Tibial nerve (tissue), 4 donors: ENCODE results near the gene CMBL. TPM values are rescaled to one million over a fixed set of nuclear protein-coding genes. Genes with fewer than 3 reads are reported as not detected.

Experiments used
- DNase-seq, 2 donors: peaks; one replicate each; pipeline ENCODE4 v3.0.0-alpha.2; 2019; ENCODE audit warnings: low spot score in 2 of 2
- H3K27ac ChIP-seq, 4 donors: fragments of 200-600 bp; sonication (generic) in 3 of 4; one replicate each; pipeline ENCODE4 v1.5.1; 2017 to 2019; ENCODE audit warnings: mild to moderate bottlenecking in 1 of 4
- H3K27me3 ChIP-seq, 2 donors: fragments of 200-600 bp; sonication (generic) in 1 of 2; one replicate each; pipeline versions ENCODE4 v1.5.1 to v1.6.0; 2017 to 2019
- H3K36me3 ChIP-seq, 3 donors: fragments of 200-600 bp; sonication (generic); one replicate each; pipeline ENCODE4 v1.5.1; 2018 to 2019
- H3K4me1 ChIP-seq, 4 donors: fragments of 200-600 bp; sonication (generic) in 3 of 4; one replicate each; pipeline ENCODE4 v1.5.1; 2017 to 2019
- H3K4me3 ChIP-seq, 4 donors: fragments of 200-600 bp; sonication (generic) in 3 of 4; one replicate each; pipeline ENCODE4 v1.5.1; 2017 to 2019; ENCODE audit warnings: mild to moderate bottlenecking in 1 of 4, moderate library complexity in 1 of 4
- H3K9me3 ChIP-seq, 4 donors: fragments of 200-600 bp; sonication (generic) in 3 of 4; one replicate each; pipeline ENCODE4 v1.5.1; 2017 to 2019
- EP300 ChIP-seq, 2 donors: sonication (generic); formaldehyde crosslinking; IDR thresholded peaks; one replicate each; pipeline ENCODE4 v1.6.1; 2017; ENCODE audit warnings: antibody characterized with exemption in 2 of 2, mild to moderate bottlenecking in 1 of 2
- POLR2A ChIP-seq, 2 donors: fragments of 450-650 bp; IDR thresholded peaks; one replicate each; pipeline ENCODE4 v1.6.1; 2017; ENCODE audit warnings: antibody characterized with exemption in 2 of 2, mild to moderate bottlenecking in 2 of 2, moderate library complexity in 2 of 2
- WGBS, 2 donors: methylation state at CpG; one replicate each; pipeline ENCODE4 v1.1.5; 2018; 5-methylcytosine and 5-hydroxymethylcytosine counted together
- total RNA-seq, 4 donors: library from RNA; depleted of rRNA; stranded (reverse); fragments of >200 nt; gene quantifications; one replicate each; pipeline ENCODE4 v1.1.0, GENCODE V29; 2016
- TF ChIP-seq, protein P1 (sequence below), 5 experiments: fragments of 200-600 bp in 3 of 5; fragments of 450-650 bp in 2 of 5; sonication (generic) in 3 of 5; IDR thresholded peaks; one replicate each; pipeline ENCODE4 v1.5.1; 2016 to 2019; ENCODE audit warnings: antibody characterized with exemption in 5 of 5, mild to moderate bottlenecking in 3 of 5, moderate library complexity in 2 of 5

Gene CMBL
- total RNA-seq, 4 donors from 2014 or later: 5.7 to 7.4 (median 6.6) TPM

DNA sequence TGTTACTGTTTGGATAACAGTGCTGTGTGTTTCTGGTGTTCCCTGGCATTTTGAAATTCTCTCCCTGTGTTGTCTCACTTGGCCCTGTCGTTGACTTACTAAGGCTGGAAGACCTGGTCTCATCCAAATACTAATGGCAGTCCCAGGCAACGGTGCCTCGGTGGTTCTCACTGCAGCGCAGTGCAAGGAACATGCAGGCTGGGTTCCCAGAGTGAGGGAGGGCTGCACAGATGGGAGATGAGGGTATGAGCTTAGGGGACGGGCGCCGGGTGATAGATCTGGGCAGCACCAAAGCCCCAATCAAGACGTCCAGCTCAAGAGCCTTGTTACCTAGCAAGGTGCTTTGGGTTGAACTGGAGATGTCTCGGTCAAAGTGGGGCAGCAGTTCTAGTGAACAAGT lies 46.6 kb downstream of the CMBL start:
- no peaks in the 10 kb centered on the region for H3K4me1 ChIP-seq
- no peak for DNase-seq
- no peaks in the 10 kb centered on the region for H3K9me3 ChIP-seq
- TF ChIP-seq, protein P1, sequence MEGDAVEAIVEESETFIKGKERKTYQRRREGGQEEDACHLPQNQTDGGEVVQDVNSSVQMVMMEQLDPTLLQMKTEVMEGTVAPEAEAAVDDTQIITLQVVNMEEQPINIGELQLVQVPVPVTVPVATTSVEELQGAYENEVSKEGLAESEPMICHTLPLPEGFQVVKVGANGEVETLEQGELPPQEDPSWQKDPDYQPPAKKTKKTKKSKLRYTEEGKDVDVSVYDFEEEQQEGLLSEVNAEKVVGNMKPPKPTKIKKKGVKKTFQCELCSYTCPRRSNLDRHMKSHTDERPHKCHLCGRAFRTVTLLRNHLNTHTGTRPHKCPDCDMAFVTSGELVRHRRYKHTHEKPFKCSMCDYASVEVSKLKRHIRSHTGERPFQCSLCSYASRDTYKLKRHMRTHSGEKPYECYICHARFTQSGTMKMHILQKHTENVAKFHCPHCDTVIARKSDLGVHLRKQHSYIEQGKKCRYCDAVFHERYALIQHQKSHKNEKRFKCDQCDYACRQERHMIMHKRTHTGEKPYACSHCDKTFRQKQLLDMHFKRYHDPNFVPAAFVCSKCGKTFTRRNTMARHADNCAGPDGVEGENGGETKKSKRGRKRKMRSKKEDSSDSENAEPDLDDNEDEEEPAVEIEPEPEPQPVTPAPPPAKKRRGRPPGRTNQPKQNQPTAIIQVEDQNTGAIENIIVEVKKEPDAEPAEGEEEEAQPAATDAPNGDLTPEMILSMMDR (IDR thresholded peaks at IDR 0.05): no peak
- TF ChIP-seq POLR2A (IDR thresholded peaks at IDR 0.05): no peak
- no peak for TF ChIP-seq EP300 (IDR thresholded peaks at IDR 0.05)
- no peaks in the 10 kb centered on the region for H3K27me3 ChIP-seq
- peaks cover 0 to 98% (median 41%) of the 10 kb centered on the region in 3 donors for H3K36me3 ChIP-seq
- no peak overlapping the region for H3K4me3 ChIP-seq
- WGBS, 2 donors: 85% methylated on average over 9 of the region's 9 CpGs
- H3K27ac ChIP-seq: no peak overlapping the region

DNA sequence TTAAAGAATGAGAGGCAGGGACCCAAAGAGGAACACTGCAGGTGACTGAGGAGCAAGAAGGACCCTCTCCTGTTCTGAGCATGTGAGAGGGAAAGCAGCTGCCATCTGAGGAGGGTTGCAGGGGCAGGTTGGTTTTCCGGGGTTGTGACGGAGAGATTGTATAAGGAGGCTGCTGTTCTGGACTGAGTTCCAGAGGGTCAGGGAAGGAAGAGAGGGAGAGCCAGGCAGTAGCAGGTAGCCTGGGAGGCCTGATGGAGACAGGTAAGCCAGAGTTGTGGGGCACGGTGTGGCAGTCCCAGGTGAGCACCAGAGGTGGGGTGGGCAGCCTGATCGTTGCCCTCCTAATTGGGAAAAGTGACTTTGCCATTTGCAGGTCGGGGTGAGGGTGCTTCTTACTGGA lies 47.8 kb downstream of the CMBL start:
- H3K9me3 ChIP-seq: no peaks in the 10 kb centered on the region
- no peak overlapping the region for H3K4me3 ChIP-seq
- no peak for DNase-seq
- TF ChIP-seq POLR2A (IDR thresholded peaks at IDR 0.05) (no peak), EP300 (IDR thresholded peaks at IDR 0.05) (no peak)
- TF ChIP-seq, protein P1 (IDR thresholded peaks at IDR 0.05): no peak
- 91 to 94% methylated on average over 5 of the region's 5 CpGs for WGBS, 2 donors
- no peaks in the 10 kb centered on the region for H3K27me3 ChIP-seq
- H3K27ac ChIP-seq: no peak overlapping the region
- no peaks in the 10 kb centered on the region for H3K4me1 ChIP-seq
- H3K36me3 ChIP-seq: peaks cover 0 to 100% (median 50%) of the 10 kb centered on the region in 3 donors

DNA sequence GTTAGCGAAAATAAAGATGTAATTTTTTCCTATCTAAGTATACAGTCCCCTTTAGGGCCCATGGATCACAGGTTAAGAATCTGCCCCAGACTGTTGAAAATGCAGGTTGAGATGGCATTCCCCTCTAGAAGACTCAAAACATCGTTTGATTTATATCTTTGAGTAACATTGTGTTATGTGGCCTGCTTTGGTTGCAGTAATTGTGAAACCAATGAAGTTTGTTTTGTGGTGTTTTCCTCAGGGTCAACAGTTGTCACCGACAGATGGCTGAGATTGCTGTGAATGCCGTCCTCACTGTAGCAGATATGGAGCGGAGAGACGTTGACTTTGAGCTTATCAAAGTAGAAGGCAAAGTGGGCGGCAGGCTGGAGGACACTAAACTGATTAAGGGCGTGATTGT lies 49.8 kb downstream of the CMBL start:
- no peak overlapping the region for H3K4me3 ChIP-seq
- TF ChIP-seq, protein P1 (IDR thresholded peaks at IDR 0.05): no peak
- TF ChIP-seq EP300 (IDR thresholded peaks at IDR 0.05): no peak
- TF ChIP-seq POLR2A (IDR thresholded peaks at IDR 0.05): no peak

DNA sequence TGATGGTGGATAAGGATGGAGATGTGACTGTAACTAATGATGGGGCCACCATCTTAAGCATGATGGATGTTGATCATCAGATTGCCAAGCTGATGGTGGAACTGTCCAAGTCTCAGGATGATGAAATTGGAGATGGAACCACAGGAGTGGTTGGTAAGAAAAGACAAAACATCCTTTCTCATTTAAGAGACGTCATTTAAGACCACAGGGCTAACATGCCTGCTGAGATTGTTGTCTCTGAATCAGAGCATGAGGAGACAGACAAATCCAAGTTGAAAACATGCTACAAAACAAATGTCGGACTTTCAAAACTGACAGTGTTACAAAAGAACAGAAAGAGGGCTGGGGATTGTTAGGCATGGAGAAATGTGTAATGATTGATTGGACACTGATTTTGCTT lies 53.0 kb downstream of the CMBL start:
- TF ChIP-seq POLR2A (IDR thresholded peaks at IDR 0.05) (no peak), EP300 (IDR thresholded peaks at IDR 0.05) (no peak)
- TF ChIP-seq, protein P1 (IDR thresholded peaks at IDR 0.05): no peak
- DNase-seq: no peak
- Histone ChIP-seq H3K27ac (no peak overlapping the region), H3K9me3 (no peaks in the 10 kb centered on the region), H3K4me1 (peaks cover 0 to 33% (median 11%) of the 10 kb centered on the region in 4 donors), H3K36me3 (peaks cover 0 to 60% (median 30%) of the 10 kb centered on the region in 3 donors), H3K27me3 (no peaks in the 10 kb centered on the region), H3K4me3 (no peak overlapping the region)
- WGBS, 2 donors: 24 to 66% methylated on average over 2 of the region's 2 CpGs

More for the DNA sequence above, 49.8 kb downstream of the CMBL start:
- no peak for DNase-seq
- Histone ChIP-seq H3K27ac (no peak overlapping the region), H3K4me1 (peaks cover 0 to 12% (median 1%) of the 10 kb centered on the region in 4 donors), H3K9me3 (no peaks in the 10 kb centered on the region), H3K36me3 (peaks cover 0 to 91% (median 46%) of the 10 kb centered on the region in 3 donors), H3K27me3 (no peaks in the 10 kb centered on the region)
- 74 to 86% methylated on average over 8 of the region's 8 CpGs for WGBS, 2 donors

DNA sequence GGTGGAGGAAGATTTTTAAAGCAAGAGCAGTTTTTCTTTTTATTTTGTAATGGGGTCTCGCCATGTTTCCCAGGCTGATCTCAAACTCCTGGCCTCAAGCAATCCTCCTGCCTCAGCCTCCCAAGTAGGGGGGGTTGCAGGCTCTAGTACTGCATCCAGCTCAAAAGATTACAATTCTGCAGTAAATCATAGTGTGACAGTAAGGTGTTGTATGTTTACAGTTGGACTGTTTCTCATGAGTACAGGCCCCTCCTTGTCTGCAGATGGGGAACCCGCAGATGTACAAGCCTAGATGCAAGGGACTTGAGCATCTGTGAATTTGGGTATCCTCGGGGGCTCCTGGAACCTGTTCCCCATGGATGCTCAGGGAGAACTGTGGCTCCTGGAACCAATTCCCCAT lies 54.3 kb downstream of the CMBL start:
- peaks cover 0 to 47% (median 17%) of the 10 kb centered on the region in 3 donors for H3K36me3 ChIP-seq
- no peak for DNase-seq
- no peak overlapping the region for H3K27ac ChIP-seq
- TF ChIP-seq POLR2A (IDR thresholded peaks at IDR 0.05) (no peak), EP300 (IDR thresholded peaks at IDR 0.05) (no peak)
- TF ChIP-seq, protein P1 (IDR thresholded peaks at IDR 0.05): no peak
- peaks cover 0 to 41% (median 19%) of the 10 kb centered on the region in 4 donors for H3K4me1 ChIP-seq
- H3K27me3 ChIP-seq: no peaks in the 10 kb centered on the region
- H3K4me3 ChIP-seq: no peak overlapping the region
- H3K9me3 ChIP-seq: no peaks in the 10 kb centered on the region
- 91 to 99% methylated on average over 3 of the region's 3 CpGs for WGBS, 2 donors
